KOPT-K1 (cell line): Measurements from ENCODE around the gene C2orf42.
"Not testable (repeated sequence)": the region's sequence is repeated elsewhere in the genome, so short reads cannot be mapped to it uniquely, and the experiment has no call there.

Experiments
- H3K27ac ChIP-seq: fragments of 200-600 bp; sonication (generic); 2 replicates; pipeline ENCODE4 v1.5.1; 2016; ENCODE audit warnings: antibody characterized with exemption, mild to moderate bottlenecking, low read depth, low read length; ENCODE audit not compliant: poor library complexity, severe bottlenecking
- H3K36me3 ChIP-seq: fragments of 200-600 bp; sonication (generic); 2 replicates; pipeline ENCODE4 v1.5.1; 2017; ENCODE audit warnings: antibody characterized with exemption, mild to moderate bottlenecking, low read length, moderate library complexity; ENCODE audit not compliant: insufficient read depth
- H3K9me3 ChIP-seq: fragments of 200-600 bp; sonication (generic); 2 replicates; pipeline ENCODE4 v1.5.1; 2017; ENCODE audit warnings: antibody characterized with exemption, low read length, mild to moderate bottlenecking; ENCODE audit not compliant: insufficient read depth, poor library complexity, severe bottlenecking

C2orf42 gene

DNA sequence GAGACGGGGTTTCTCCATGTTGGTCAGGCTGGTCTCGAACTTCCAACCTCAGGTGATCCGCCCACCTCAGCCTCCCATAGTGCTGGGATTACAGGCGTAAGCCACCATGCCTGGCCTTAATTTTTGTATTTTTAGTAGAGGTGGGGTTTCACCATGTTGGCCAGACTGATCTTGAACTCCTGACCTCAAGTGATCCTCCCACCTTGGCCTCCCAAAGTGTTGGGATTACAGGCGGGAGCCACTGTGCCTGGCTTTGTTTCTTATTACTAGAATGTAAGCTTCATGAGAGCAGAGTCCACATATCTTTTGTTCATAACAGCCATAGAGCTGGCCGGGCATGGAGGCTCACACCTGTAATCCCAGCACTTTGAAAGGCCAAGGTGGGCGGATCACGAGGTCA lies 84.7 kb downstream of the C2orf42 start:
- not testable (repeated sequence) for H3K9me3 ChIP-seq, H3K36me3 ChIP-seq, H3K27ac ChIP-seq

DNA sequence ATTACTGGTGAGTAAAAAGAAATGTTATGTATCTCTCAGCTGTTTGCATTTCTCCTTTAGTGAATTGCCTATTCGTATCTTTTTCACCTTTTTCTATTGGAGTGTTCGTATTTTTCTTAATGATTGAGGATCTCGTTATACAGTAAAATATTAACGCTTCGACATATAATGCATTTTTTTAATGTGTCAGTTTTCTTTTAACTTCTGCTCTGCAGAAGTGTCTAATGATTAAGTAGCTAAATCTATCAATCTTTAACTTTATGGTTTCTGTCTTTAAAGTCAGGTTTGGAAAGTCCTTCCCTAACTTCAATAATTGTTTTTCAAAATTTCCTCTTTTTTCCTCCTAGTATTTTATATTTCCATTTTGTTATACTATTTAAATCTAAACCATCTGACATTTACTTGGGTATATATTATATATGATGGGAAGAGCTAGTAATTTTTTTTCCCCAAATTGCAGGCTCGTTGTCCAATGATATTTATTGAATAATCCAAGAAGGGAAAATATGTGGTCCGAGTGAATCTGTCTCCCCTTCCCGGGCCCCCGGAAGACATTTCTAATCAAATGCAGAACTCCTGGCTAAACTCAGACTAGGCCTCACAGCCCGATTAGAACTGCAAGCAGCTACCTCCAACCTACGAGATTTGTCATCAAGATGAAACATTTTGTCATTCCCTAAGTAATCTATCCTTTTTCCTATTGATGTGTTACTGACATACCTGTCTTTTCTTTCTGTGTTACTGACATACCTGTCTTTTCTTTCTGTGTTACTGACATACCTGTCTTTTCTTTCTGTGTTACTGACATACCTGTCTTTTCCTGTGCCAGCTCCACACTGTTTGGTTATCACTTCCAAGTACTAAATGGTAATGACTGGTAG lies 86.3 kb downstream of the C2orf42 start:
- Histone ChIP-seq H3K36me3 (no peaks in the 10 kb centered on the region), H3K27ac (peak overlapping the region; percentile 71), H3K9me3 (no peaks in the 10 kb centered on the region)

DNA sequence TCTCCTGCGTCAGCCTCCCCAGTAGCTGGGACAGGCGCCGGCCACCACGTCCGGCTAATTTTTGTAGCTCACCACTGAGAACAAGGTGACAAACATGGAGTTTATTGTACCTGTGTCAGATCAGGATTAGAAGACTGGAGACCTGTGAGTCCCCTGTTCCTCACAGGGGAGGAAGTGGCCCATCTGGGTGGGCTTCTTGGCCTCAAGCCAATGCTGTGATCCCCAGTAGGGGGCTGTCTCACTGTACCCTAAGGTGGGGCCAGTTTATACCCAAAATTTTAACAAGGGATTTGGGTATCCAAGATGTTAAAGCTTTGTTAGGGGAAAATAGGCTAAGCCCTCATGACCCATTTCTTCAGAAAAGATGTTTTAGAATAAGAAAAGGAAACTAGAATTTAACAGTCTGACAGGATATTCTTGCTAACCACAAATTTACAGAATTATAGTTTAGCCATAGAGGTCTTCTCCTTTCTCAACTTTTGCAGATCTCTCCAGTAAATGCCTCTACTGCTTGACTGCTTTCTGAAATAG lies 87.2 kb downstream of the C2orf42 start:
- no peaks in the 10 kb centered on the region for H3K9me3 ChIP-seq
- H3K36me3 ChIP-seq, result no peaks in the 10 kb centered on the region
- H3K27ac ChIP-seq, result peak overlapping the region; percentile 71

DNA sequence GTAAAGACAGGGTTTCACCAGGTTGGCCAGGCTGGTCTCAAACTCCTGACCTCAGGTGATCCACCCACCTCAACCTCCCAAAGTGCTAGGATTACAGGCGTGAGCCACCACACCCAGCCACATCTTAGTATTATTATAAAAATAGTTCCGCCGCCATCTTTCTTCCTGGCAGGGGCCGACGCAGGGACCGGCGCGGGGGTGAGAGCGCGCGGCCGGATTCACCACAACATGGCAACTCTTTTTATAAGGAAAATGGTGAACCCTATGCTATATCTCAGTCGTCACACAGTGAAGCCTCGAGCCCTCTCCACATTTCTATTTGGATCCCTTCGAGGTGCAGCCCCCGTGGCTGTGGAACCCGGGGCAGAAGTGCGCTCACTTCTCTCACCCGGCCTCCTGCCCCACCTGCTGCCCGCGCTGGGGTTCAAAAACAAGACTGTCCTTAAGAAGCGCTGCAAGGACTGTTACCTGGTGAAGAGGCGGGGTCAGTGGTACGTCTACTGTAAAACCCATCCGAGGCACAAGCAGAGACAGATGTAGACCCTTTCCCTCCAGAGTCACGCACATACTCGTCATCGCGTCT lies 88.4 kb downstream of the C2orf42 start:
- not testable (repeated sequence) for H3K9me3 ChIP-seq, H3K36me3 ChIP-seq, H3K27ac ChIP-seq

DNA sequence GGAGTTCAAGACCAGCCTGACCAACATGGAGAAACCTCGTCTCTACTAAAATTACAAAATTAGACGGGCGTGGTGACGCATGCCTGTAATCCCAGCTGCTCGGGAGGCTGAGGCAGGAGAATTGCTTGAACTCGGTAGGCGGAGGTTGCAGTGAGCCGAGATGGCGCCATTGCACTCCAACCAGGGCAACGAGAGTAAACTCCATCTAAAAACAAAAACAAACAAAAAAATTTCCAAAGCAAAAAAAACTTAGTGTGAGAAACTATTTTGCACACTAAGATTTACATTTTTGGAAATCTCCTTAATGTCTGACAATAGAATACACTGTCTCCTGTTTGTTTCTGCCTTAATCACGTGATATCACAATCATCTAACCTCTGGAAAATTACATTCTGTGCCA lies 89.1 kb downstream of the C2orf42 start:
- H3K36me3 ChIP-seq, H3K9me3 ChIP-seq, H3K27ac ChIP-seq: not testable (repeated sequence)

DNA sequence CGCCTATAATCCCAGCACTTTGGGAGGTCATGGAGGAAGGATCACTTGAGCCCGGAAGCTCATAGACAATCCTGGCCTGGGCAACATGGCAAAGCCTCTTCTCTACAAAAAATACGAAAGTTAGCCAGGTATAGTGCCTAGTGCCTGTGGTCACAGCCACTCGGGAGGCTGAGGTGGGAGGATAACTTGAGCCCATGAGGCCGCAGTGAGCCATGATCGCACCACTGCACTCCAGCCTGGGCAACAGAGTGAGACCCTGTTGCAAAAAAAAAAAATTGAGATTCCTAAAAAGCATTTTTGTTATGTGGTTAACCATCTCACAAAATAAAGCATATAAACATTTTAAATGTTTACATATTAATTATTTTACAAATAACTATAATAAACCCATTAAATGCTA lies 89.6 kb downstream of the C2orf42 start:
- Histone ChIP-seq H3K27ac (no peak overlapping the region), H3K36me3 (no peaks in the 10 kb centered on the region), H3K9me3 (no peaks in the 10 kb centered on the region)
